Loucy (cell line): ENCODE results near the gene MLH1.
"Not testable (repeated sequence)": the region's sequence is repeated elsewhere in the genome, so short reads cannot be mapped to it uniquely, and the experiment has no call there.

Source experiments
- H2AFZ ChIP-seq: fragments of 200-600 bp; sonication (generic); 2 replicates; pipeline ENCODE4 v1.6.0; 2016; ENCODE audit warnings: antibody characterized with exemption, mild to moderate bottlenecking, low read length, moderate library complexity
- H3F3A ChIP-seq: fragments of 200-600 bp; 2 replicates; pipeline ENCODE4 v1.6.0; 2016; ENCODE audit warnings: antibody characterized with exemption, low read depth, mild to moderate bottlenecking
- H3K27me3 ChIP-seq: fragments of 200-600 bp; sonication (generic); 2 replicates; pipeline ENCODE4 v1.6.1; 2014; ENCODE audit warnings: low read length, mild to moderate bottlenecking; ENCODE audit not compliant: insufficient read depth, poor library complexity, severe bottlenecking
- H3K36me3 ChIP-seq: fragments of 200-600 bp; sonication (generic); 2 replicates; pipeline ENCODE4 v1.6.1; 2016; ENCODE audit warnings: low read length; ENCODE audit not compliant: insufficient read depth
- H3K4me1 ChIP-seq: fragments of 200-600 bp; sonication (generic); 2 replicates; pipeline ENCODE4 v1.5.1; 2014; ENCODE audit warnings: low read length, mild to moderate bottlenecking; ENCODE audit not compliant: insufficient read depth, poor library complexity, severe bottlenecking
- H3K4me2 ChIP-seq: fragments of 200-600 bp; sonication (generic); 2 replicates; pipeline ENCODE4 v1.6.0; 2014; ENCODE audit warnings: antibody characterized with exemption, low read length, low read depth, mild to moderate bottlenecking; ENCODE audit not compliant: poor library complexity, severe bottlenecking
- H3K4me3 ChIP-seq: fragments of 200-600 bp; sonication (generic); 2 replicates; pipeline ENCODE4 v1.5.1; 2014; ENCODE audit warnings: low read length, mild to moderate bottlenecking, mixed read lengths; ENCODE audit not compliant: poor library complexity, severe bottlenecking
- H3K79me2 ChIP-seq: fragments of 200-600 bp; sonication (generic); 2 replicates; pipeline ENCODE4 v1.6.1; 2014; ENCODE audit warnings: low read length; ENCODE audit not compliant: insufficient read depth
- H3K9ac ChIP-seq: fragments of 200-600 bp; sonication (generic); 2 replicates; pipeline ENCODE4 v1.6.0; 2014; ENCODE audit warnings: mild to moderate bottlenecking, low read depth, low read length, moderate library complexity; ENCODE audit not compliant: poor library complexity, severe bottlenecking
- H3K9me2 ChIP-seq: fragments of 200-600 bp; sonication (generic); replicated peaks from 2 replicates; pipeline ENCODE4 v1.6.1; 2016; ENCODE audit warnings: low read depth, low read length, mixed read lengths
- H3K9me3 ChIP-seq: fragments of 200-600 bp; sonication (generic); 2 replicates; pipeline ENCODE4 v1.6.1; 2014; ENCODE audit warnings: mild to moderate bottlenecking, antibody characterized with exemption, low read length, low read depth; ENCODE audit not compliant: insufficient read depth
- H4K20me1 ChIP-seq: fragments of 200-600 bp; sonication (generic); 2 replicates; pipeline ENCODE4 v1.6.0; 2014; ENCODE audit warnings: antibody characterized with exemption, low read length, mild to moderate bottlenecking; ENCODE audit not compliant: insufficient read depth, poor library complexity, severe bottlenecking
- CTCF ChIP-seq: fragments of 200-600 bp; sonication (generic); conservative IDR thresholded peaks from 2 replicates; pipeline ENCODE4 v1.5.1; 2014; ENCODE audit warnings: mild to moderate bottlenecking, antibody characterized with exemption, low read length
- EZH2phosphoT487 ChIP-seq: fragments of 200-600 bp; IDR thresholded peaks from 2 replicates; pipeline ENCODE4 v1.6.1; 2018; ENCODE audit warnings: antibody characterized with exemption, mild to moderate bottlenecking, moderate library complexity, borderline replicate concordance

Gene MLH1

GRCh38 chr3:36944641-36945270 lies 48.6 kb upstream of the MLH1 start, which contains the start of gene TRANK1:
TSS of gene TRANK1 (minus strand) at chr3:36945054. CDS start at chr3:36944809, 245 bp downstream.
- Histone ChIP-seq H4K20me1 (no peaks in the 10 kb centered on the region), H3K27me3 (peaks cover 5% of the 10 kb centered on the region), H3K4me3 (peak within 1 kb of the TSS; percentile 73), H2AFZ (peak within 1 kb of the TSS; percentile 95), H3K4me2 (peak within 1 kb of the TSS; percentile 79), H3F3A (no peaks in the 10 kb centered on the region), H3K4me1 (peaks cover 6% of the 10 kb centered on the region), H3K9ac (peak within 1 kb of the TSS; percentile 81), H3K79me2 (no peaks in the 10 kb centered on the region), H3K9me3 (no peaks in the 10 kb centered on the region; the same call in 1 of the 2 replicates), H3K9me2 (no peaks in the 10 kb centered on the region), H3K36me3 (no peaks in the 10 kb centered on the region)
- TF ChIP-seq EZH2phosphoT487 (no peak), CTCF (no peak)

- Histone ChIP-seq H2AFZ (peak overlapping the region; percentile 95; the same call in 1 of the 2 replicates), H3F3A (no peaks in the 10 kb centered on the region), H3K9me3 (no peaks in the 10 kb centered on the region; the same call in 1 of the 2 replicates), H3K4me2 (peak overlapping the region; percentile 79), H4K20me1 (no peaks in the 10 kb centered on the region), H3K4me3 (peak overlapping the region; percentile 73), H3K9me2 (no peaks in the 10 kb centered on the region), H3K79me2 (no peaks in the 10 kb centered on the region), H3K27me3 (peaks cover 5% of the 10 kb centered on the region), H3K36me3 (no peaks in the 10 kb centered on the region), H3K4me1 (peaks cover 6% of the 10 kb centered on the region), H3K9ac (no peak overlapping the region)
- TF ChIP-seq EZH2phosphoT487 (no peak), CTCF (no peak)
Observed at GRCh38 chr3:36945333-36945980, 47.9 kb upstream of the MLH1 start.

DNA sequence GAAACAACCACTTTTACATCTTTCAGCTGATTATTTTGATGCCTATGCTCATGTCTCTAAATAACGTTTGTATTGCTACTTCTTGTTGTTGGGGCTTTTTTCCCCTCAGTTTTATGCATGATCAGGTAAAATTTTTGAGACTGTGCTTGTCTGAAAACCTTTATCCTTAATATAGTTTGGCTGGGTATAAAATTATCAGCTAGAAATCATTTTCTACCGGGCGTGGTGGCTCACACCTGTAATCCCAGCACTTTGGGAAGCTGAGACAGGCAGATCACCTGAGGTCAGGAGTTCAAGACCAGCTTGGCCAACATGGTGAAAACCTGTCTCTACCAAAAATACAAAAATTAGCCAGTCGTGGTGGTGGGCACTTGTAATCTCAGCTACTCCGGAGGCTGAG lies 45.5 kb upstream of the MLH1 start:
- H3K4me1 ChIP-seq, H3K9me3 ChIP-seq, H3K9ac ChIP-seq, H4K20me1 ChIP-seq, H3F3A ChIP-seq, H3K79me2 ChIP-seq, H3K36me3 ChIP-seq, H3K27me3 ChIP-seq, H3K4me3 ChIP-seq, H2AFZ ChIP-seq, H3K4me2 ChIP-seq, H3K9me2 ChIP-seq: not testable (repeated sequence)
